Measurements from ENCODE around the gene TRPM2.
"Not testable (repeated sequence)": the region's sequence is repeated elsewhere in the genome, so short reads cannot be mapped to it uniquely, and the experiment has no call there.

TRPM2 gene

GRCh38 chr21:44414291-44415072 lies 61.1 kb downstream of the TRPM2 start:
- H3K4me3 Mint-ChIP-seq: no peak overlapping the region
- peak overlapping the region; percentile 32 for H3K27ac Mint-ChIP-seq
- H3K9me3 Mint-ChIP-seq: peaks cover 8% of the 10 kb centered on the region
- peaks cover 13% of the 10 kb centered on the region for H3K27me3 Mint-ChIP-seq (ENCODE audit: low read depth, poor library complexity)
- no peaks in the 10 kb centered on the region for H3K36me3 Mint-ChIP-seq (ENCODE audit: low read depth)
- no peak for DNase-seq
- TF ChIP-seq CTCF (IDR thresholded peaks at IDR 0.05): no peak
- no peaks in the 10 kb centered on the region for H3K4me1 Mint-ChIP-seq

DNA sequence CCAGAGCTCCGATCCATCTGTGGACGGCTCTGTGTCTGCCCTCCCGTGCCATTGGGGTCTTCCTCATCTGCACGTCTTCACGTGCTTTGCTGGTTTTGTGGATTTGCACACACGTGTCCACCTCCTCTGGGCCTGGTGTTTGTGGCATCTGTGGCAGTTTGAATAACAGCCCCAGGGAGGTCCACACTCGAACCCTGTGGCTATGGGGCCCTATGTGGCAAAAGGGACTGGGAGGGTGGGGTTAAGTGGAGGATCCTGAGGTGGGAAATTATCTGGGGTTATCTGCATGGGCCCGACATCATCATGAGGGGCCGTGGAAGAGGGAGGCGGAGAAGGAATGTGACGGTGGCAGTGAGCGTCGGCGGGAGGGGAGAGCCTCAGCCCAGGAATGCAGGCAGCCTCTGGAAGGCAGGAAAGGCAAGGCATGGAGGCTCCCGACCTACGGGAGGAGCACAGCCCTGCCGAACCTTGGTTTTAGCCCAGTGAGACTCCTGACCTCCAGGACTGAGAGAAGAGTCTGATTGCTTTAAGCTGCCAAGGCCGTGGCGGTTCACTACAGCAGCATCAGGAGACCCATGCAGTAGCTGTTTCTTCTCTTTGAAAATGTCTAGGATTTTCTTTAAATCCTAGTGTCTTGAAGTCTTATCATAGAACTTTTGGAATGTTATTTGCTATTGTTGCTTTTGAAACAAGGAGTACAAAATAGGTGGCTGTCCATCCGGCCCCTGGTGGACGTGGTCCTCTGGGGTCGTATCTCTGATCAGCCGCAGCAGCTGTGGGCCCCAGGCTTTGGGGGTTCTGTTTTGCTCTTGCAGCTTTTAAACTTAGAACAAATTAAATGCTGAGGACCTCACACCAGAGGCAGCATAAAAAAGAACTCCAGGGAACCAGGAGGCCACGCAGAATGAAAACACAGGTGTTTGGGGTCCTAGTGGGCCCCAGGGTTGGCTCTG lies 61.9 kb downstream of the TRPM2 start:
- no peaks in the 10 kb centered on the region for H3K4me1 Mint-ChIP-seq
- H3K36me3 Mint-ChIP-seq (ENCODE audit: low read depth): no peaks in the 10 kb centered on the region
- no peak overlapping the region for H3K4me3 Mint-ChIP-seq
- no peak for TF ChIP-seq CTCF (IDR thresholded peaks at IDR 0.05)
- H3K9me3 Mint-ChIP-seq: peaks cover 16% of the 10 kb centered on the region
- peaks cover 13% of the 10 kb centered on the region for H3K27me3 Mint-ChIP-seq (ENCODE audit: low read depth, poor library complexity)
- no peak overlapping the region for H3K27ac Mint-ChIP-seq
- no peak for DNase-seq

DNA sequence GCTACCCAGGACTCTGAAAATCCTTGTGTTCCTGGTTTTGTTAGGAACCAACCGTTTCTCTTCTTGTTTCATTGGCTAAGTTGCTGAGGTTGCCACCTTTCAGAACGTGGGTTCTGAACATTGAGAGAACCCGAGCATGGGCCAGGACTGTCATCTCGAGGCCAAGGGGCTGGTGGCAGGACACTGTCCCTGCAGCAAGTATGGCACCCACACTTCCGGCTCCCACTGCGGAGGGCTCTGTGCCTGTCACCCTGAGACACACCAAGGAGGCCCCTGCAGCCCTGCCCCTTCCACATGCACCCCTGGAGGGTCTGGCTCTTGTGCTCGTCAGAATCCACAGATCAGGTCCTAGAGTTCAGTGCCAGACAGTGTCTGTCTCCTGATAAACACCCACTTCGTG lies 62.8 kb downstream of the TRPM2 start:
- peaks cover 16% of the 10 kb centered on the region for H3K9me3 Mint-ChIP-seq
- H3K36me3 Mint-ChIP-seq (ENCODE audit: low read depth): no peaks in the 10 kb centered on the region
- H3K4me3 Mint-ChIP-seq: no peak overlapping the region
- H3K4me1 Mint-ChIP-seq: no peaks in the 10 kb centered on the region
- DNase-seq: no peak
- H3K27me3 Mint-ChIP-seq (ENCODE audit: low read depth, poor library complexity): peaks cover 13% of the 10 kb centered on the region
- no peak overlapping the region for H3K27ac Mint-ChIP-seq
- no peak for TF ChIP-seq CTCF (IDR thresholded peaks at IDR 0.05)

DNA sequence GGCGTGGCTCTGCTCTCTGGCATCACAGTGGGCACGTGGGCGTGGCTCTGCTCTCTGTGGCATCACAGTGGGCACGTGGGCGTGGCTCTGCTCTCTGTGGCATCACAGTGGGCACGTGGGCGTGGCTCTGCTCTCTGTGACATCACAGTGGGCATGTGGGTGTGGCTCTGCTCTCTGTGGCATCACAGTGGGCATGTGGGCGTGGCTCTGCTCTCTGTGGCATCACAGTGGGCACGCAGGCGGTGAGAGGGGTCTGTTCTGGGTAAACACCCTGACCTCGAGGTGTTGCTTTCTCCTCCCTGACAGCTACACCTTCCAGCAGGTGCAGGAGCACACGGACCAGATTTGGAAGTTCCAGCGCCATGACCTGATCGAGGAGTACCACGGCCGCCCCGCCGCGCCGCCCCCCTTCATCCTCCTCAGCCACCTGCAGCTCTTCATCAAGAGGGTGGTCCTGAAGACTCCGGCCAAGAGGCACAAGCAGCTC lies 64.2 kb downstream of the TRPM2 start:
- not testable (repeated sequence) for H3K27me3 Mint-ChIP-seq (ENCODE audit: low read depth, poor library complexity); H3K36me3 Mint-ChIP-seq (ENCODE audit: low read depth); H3K27ac Mint-ChIP-seq; H3K4me3 Mint-ChIP-seq; DNase-seq
- H3K4me1 Mint-ChIP-seq: peaks cover 10% of the 10 kb centered on the region
- H3K9me3 Mint-ChIP-seq: peaks cover 16% of the 10 kb centered on the region

GRCh38 chr21:44418108-44418875 lies 64.9 kb downstream of the TRPM2 start:
- Mint-ChIP-seq H3K4me1 (peaks cover 14% of the 10 kb centered on the region), H3K27ac (no peak overlapping the region), H3K9me3 (peaks cover 16% of the 10 kb centered on the region), H3K4me3 (no peak overlapping the region), H3K27me3 (ENCODE audit: low read depth, poor library complexity) (peaks cover 8% of the 10 kb centered on the region), H3K36me3 (ENCODE audit: low read depth) (no peaks in the 10 kb centered on the region)
- TF ChIP-seq CTCF (IDR thresholded peaks at IDR 0.05): no peak
- DNase-seq: no peak

DNA sequence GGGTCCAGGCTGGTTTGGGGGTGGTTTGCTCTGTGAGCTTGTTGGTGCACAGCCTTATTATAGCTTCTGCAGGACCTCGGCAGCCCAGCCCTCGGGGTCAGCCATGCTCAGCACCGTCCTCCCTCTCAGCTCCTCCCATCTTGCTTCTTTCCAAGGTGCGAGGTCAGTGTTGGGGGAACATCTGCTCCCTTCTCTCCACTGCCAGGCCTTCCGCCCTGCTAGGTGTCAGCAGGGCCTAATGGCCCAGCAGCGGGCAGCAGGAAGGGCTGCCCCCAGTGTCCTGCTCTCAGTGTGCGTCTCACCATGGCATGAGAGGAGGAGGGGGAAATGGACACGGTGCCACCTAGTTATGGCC lies 65.4 kb downstream of the TRPM2 start:
- Mint-ChIP-seq H3K4me1 (peaks cover 18% of the 10 kb centered on the region), H3K9me3 (peaks cover 16% of the 10 kb centered on the region), H3K27ac (no peak overlapping the region), H3K36me3 (ENCODE audit: low read depth) (no peaks in the 10 kb centered on the region), H3K27me3 (ENCODE audit: low read depth, poor library complexity) (peaks cover 4% of the 10 kb centered on the region), H3K4me3 (no peak overlapping the region)
- TF ChIP-seq CTCF (IDR thresholded peaks at IDR 0.05): no peak
- no peak for DNase-seq

Data from nephron progenitor cell (in vitro differentiated cells).